ENCODE results near the gene RBM47.
A peak's percentile ranks its signal among the peaks of the same experiment; 100 is the strongest.

The RBM47 gene

GRCh38 chr4:40507977-40508376 lies 121.7 kb downstream of the RBM47 start:
- H3K27ac ChIP-seq = no peak overlapping the region
- TF ChIP-seq ZFX (IDR thresholded peaks at IDR 0.05; ENCODE audit: borderline replicate concordance) (no peak), CTCF (IDR thresholded peaks at IDR 0.05) (peak; percentile 23)

GRCh38 chr4:40506492-40506891 lies 123.2 kb downstream of the RBM47 start:
- TF ChIP-seq CTCF (IDR thresholded peaks at IDR 0.05) = no peak
- TF ChIP-seq ZFX (IDR thresholded peaks at IDR 0.05; ENCODE audit: borderline replicate concordance) = no peak
- 0 out of 2 replicates have a peak overlapping the region, but pooled peaks have one; percentile 10 for H3K27ac ChIP-seq

GRCh38 chr4:40506066-40506465 lies 123.6 kb downstream of the RBM47 start:
- TF ChIP-seq ZFX (IDR thresholded peaks at IDR 0.05; ENCODE audit: borderline replicate concordance) = no peak
- TF ChIP-seq CTCF (IDR thresholded peaks at IDR 0.05) = no peak
- 0 out of 2 replicates have a peak overlapping the region, but pooled peaks have one; percentile 10 for H3K27ac ChIP-seq

GRCh38 chr4:40502934-40503333 lies 126.7 kb downstream of the RBM47 start:
- H3K27ac ChIP-seq = no peak overlapping the region
- TF ChIP-seq ZFX (IDR thresholded peaks at IDR 0.05; ENCODE audit: borderline replicate concordance) = no peak
- no peak for TF ChIP-seq CTCF (IDR thresholded peaks at IDR 0.05)

- no peak overlapping the region; the same call in 1 of the 2 replicates for H3K27ac ChIP-seq
- no peak for TF ChIP-seq CTCF (IDR thresholded peaks at IDR 0.05)
- TF ChIP-seq ZFX (IDR thresholded peaks at IDR 0.05; ENCODE audit: borderline replicate concordance) = no peak
These were observed 127.4 kb downstream of the RBM47 start for GRCh38 chr4:40502220-40502619.

GRCh38 chr4:40500781-40501180 lies 128.9 kb downstream of the RBM47 start:
- no peak for TF ChIP-seq ZFX (IDR thresholded peaks at IDR 0.05; ENCODE audit: borderline replicate concordance)
- TF ChIP-seq CTCF (IDR thresholded peaks at IDR 0.05) = no peak
- H3K27ac ChIP-seq = 0 out of 2 replicates have a peak overlapping the region, but pooled peaks have one; percentile 12

- TF ChIP-seq ZFX (IDR thresholded peaks at IDR 0.05; ENCODE audit: borderline replicate concordance) = no peak
- TF ChIP-seq CTCF (IDR thresholded peaks at IDR 0.05) = no peak
- no peak overlapping the region for H3K27ac ChIP-seq
These were observed 136.5 kb downstream of the RBM47 start for GRCh38 chr4:40493160-40493559.
